Endothelial cell of umbilical vein (primary cell): Measurements from ENCODE around the gene OLFM1. TPM values are rescaled to one million over a fixed set of nuclear protein-coding genes. Genes with fewer than 3 reads are reported as not detected.

Experiments used
- BruUV-seq: library from RNA; stranded (reverse); fragments of 400-500 nt; replicated peaks from 2 replicates; lab custom pipeline; 2021; lab: Mats Ljungman, UMichigan
- CTCF ChIA-PET: fragments of 300-600, 350-600 bp; sonication (Branson Sonifier 250); formaldehyde crosslinking; loops from one replicate; lab custom pipeline; 2021; ENCODE audit warnings: antibody characterized with exemption, inconsistent platforms; lab: Charles Lee
- POLR2A ChIA-PET: fragments of 300-600, 350-600 bp; sonication (Branson Sonifier 250); formaldehyde crosslinking; loops from one replicate; lab custom pipeline; 2021; ENCODE audit warnings: antibody characterized with exemption, inconsistent platforms; lab: Charles Lee
- DNase-seq: peaks from one replicate; pipeline ENCODE4 v3.0.0-alpha.2; 2011; ENCODE audit warnings: low read depth, low spot score
- FAIRE-seq: peaks from 2 replicates; lab custom pipeline; 2011; peaks lifted over from hg19 to GRCh38; lab: Jason Lieb, UNC
- H2AFZ ChIP-seq: 2 replicates; pipeline ENCODE4 v1.6.0; 2012; ENCODE audit warnings: low read depth, low read length, control low read depth, inconsistent platforms
- H3K27ac ChIP-seq: 2 replicates; pipeline ENCODE4 v1.5.1; 2011; ENCODE audit warnings: low read depth, mild to moderate bottlenecking, control low read depth, low read length, moderate library complexity; ENCODE audit not compliant: insufficient read depth
- H3K27me3 ChIP-seq, 2 experiments: 2 replicates each; pipeline versions ENCODE4 v1.6.0 to v1.6.1; 2011; ENCODE audit warnings: low read length in 2 of 2, mixed read lengths in 1 of 2; ENCODE audit not compliant: control insufficient read depth in 2 of 2, insufficient read depth in 2 of 2
- H3K36me3 ChIP-seq, 2 experiments: 2 replicates in 1 of 2; 3 replicates in 1 of 2; pipeline ENCODE4 v1.5.1; 2011; ENCODE audit warnings: low read length in 2 of 2, mild to moderate bottlenecking in 1 of 2, moderate library complexity in 1 of 2; ENCODE audit not compliant: control insufficient read depth in 2 of 2, insufficient read depth in 2 of 2; ENCODE audit errors: extremely low read depth in 1 of 2
- H3K4me1 ChIP-seq: 3 replicates; pipeline ENCODE4 v1.5.1; 2011; ENCODE audit warnings: mild to moderate bottlenecking, low read length; ENCODE audit not compliant: control insufficient read depth, insufficient read depth; ENCODE audit errors: extremely low read depth
- H3K4me2 ChIP-seq: 2 replicates; pipeline ENCODE4 v1.6.1; 2011; ENCODE audit warnings: low read length, control low read depth, mixed read lengths; ENCODE audit not compliant: insufficient read depth
- H3K4me3 ChIP-seq, 3 experiments: fragments of 200-600 bp in 1 of 3; sonication (generic), shearing (Covaris generic) in 1 of 3; replicated peaks in 1 of 3; 2 replicates each; pipeline ENCODE4 v1.5.1; 2011 to 2016; ENCODE audit warnings: control low read depth in 3 of 3, low read length in 3 of 3, mild to moderate bottlenecking in 2 of 3, inconsistent platforms in 1 of 3, low read depth in 1 of 3, moderate library complexity in 1 of 3; ENCODE audit not compliant: insufficient read depth in 1 of 3
- H3K79me2 ChIP-seq: 2 replicates; pipeline ENCODE4 v1.6.0; 2012; ENCODE audit warnings: low read length, inconsistent platforms; ENCODE audit not compliant: control insufficient read depth, insufficient read depth
- H3K9ac ChIP-seq: replicated peaks from 2 replicates; pipeline ENCODE3; 2011; ENCODE audit warnings: low read length, control low read depth; ENCODE audit not compliant: insufficient read depth; ENCODE audit errors: extremely low read depth
- H3K9me1 ChIP-seq: replicated peaks from 3 replicates; pipeline ENCODE4 v1.6.0; 2011; ENCODE audit warnings: mild to moderate bottlenecking, low read length; ENCODE audit not compliant: control insufficient read depth, insufficient read depth; ENCODE audit errors: extremely low read depth
- H3K9me3 ChIP-seq: replicated peaks from 2 replicates; pipeline ENCODE4 v1.5.1; 2012; ENCODE audit warnings: low read length, inconsistent platforms; ENCODE audit not compliant: control insufficient read depth, insufficient read depth
- H4K20me1 ChIP-seq: replicated peaks from 2 replicates; pipeline ENCODE3; 2011; ENCODE audit warnings: mild to moderate bottlenecking, low read length; ENCODE audit not compliant: control insufficient read depth, insufficient read depth; ENCODE audit errors: extremely low read depth
- EZH2 ChIP-seq: IDR thresholded peaks from 2 replicates; pipeline ENCODE4 v1.6.1; 2012; ENCODE audit warnings: borderline replicate concordance, low read depth, mild to moderate bottlenecking, moderate library complexity, low read length, inconsistent platforms; ENCODE audit not compliant: severe bottlenecking
- FOS ChIP-seq: IDR thresholded peaks from 2 replicates; pipeline ENCODE4 v1.6.1; 2011; ENCODE audit warnings: mild to moderate bottlenecking, low read length, moderate library complexity, borderline replicate concordance; ENCODE audit not compliant: insufficient read depth
- GATA2 ChIP-seq: IDR thresholded peaks from 2 replicates; pipeline ENCODE4 v1.7.0; 2011; ENCODE audit warnings: low read depth, mild to moderate bottlenecking, moderate library complexity, mixed read lengths, low read length; ENCODE audit not compliant: insufficient read length, insufficient read depth
- JUN ChIP-seq: IDR thresholded peaks from 2 replicates; pipeline ENCODE4 v1.6.1; 2011; ENCODE audit warnings: borderline replicate concordance, low read depth; ENCODE audit not compliant: insufficient read length, insufficient read depth
- MYC ChIP-seq: IDR thresholded peaks from one replicate; pipeline ENCODE4 v1.6.1; 2011; ENCODE audit warnings: mild to moderate bottlenecking, low read depth, low read length
- POLR2A ChIP-seq: IDR thresholded peaks from 2 replicates; pipeline ENCODE4 v1.6.1; 2012; ENCODE audit warnings: low read depth, mild to moderate bottlenecking, control low read depth, low read length
- POLR2AphosphoS5 ChIP-seq: IDR thresholded peaks from 2 replicates; pipeline ENCODE4 v1.6.1; 2012; ENCODE audit warnings: low read depth, mild to moderate bottlenecking, control low read depth, low read length, moderate library complexity; ENCODE audit not compliant: insufficient read depth
- dilution Hi-C: fragments of 300-500 bp; cut with MboI; formaldehyde crosslinking; loops from one replicate; pipeline ENCODE4 v1.15.0; 2019; ENCODE audit warnings: low sequenced_read_pairs; ENCODE audit not compliant: extremely low pct_ligation_motif_present
- intact Hi-C: fragments of 100-400 bp; cut with micrococcal nuclease; formaldehyde crosslinking; loops from one replicate; pipeline ENCODE4 v1.10.0; 2022
- polyA plus RNA-seq, 4 experiments: library from polyadenylated mRNA; depleted of rRNA in 3 of 4; stranded (reverse) in 3 of 4; unstranded in 1 of 4; fragments of >200 nt; gene quantifications; 2 replicates each; pipeline versions ENCODE4 v1.2.1 to v1.2.3, GENCODE V29; 2011 to 2012; ENCODE audit warnings: missing spikeins in 1 of 4
- total RNA-seq: library from RNA; stranded (reverse); gene quantifications from 2 replicates; pipeline ENCODE4 v1.2.3, GENCODE V29; 2021
- TF ChIP-seq, protein P1 (sequence below), 2 donors: IDR thresholded peaks; 1 replicate in 1 of 2; 2 replicates in 1 of 2; pipeline ENCODE4 v1.5.1; 2011; ENCODE audit warnings: low read length in 2 of 2, mild to moderate bottlenecking in 2 of 2, moderate library complexity in 2 of 2, control low read depth in 1 of 2, inconsistent platforms in 1 of 2, low read depth in 1 of 2; ENCODE audit not compliant: insufficient read depth in 1 of 2; ENCODE audit errors: extremely low read depth in 1 of 2
- TF ChIP-seq, protein P2 (sequence below): IDR thresholded peaks from 2 replicates; pipeline ENCODE4 v1.6.1; 2011; ENCODE audit not compliant: insufficient read depth, insufficient read length

Gene OLFM1
- total and polyA plus RNA-seq, 2 donors (not counting 3 experiments of a cell fraction or from before 2014, with no cell fraction given): 0.07 to 0.95 TPM

DNA sequence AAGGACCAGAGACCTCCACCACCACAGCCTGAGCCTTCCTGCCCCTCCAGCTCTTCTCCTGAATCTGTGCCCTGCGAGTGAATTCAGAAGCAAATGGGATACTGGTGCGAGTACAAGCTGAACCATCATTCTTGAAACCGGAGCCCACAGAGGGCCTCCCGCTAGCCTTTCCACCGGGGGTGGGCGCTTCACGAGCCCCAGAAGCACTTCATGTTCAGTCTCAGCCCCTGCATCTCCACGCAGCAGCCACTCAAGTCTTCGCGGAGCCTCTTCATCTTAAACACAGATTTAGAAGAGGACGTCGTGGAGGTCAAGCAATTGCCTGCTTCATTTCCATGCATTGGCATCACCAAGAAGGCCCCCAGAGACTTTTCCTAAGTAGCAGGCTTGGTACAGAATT lies 26.0 kb upstream of the OLFM1 start:
- TF ChIP-seq FOS: no peak
- TF ChIP-seq, protein P1, sequence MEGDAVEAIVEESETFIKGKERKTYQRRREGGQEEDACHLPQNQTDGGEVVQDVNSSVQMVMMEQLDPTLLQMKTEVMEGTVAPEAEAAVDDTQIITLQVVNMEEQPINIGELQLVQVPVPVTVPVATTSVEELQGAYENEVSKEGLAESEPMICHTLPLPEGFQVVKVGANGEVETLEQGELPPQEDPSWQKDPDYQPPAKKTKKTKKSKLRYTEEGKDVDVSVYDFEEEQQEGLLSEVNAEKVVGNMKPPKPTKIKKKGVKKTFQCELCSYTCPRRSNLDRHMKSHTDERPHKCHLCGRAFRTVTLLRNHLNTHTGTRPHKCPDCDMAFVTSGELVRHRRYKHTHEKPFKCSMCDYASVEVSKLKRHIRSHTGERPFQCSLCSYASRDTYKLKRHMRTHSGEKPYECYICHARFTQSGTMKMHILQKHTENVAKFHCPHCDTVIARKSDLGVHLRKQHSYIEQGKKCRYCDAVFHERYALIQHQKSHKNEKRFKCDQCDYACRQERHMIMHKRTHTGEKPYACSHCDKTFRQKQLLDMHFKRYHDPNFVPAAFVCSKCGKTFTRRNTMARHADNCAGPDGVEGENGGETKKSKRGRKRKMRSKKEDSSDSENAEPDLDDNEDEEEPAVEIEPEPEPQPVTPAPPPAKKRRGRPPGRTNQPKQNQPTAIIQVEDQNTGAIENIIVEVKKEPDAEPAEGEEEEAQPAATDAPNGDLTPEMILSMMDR (IDR thresholded peaks at IDR 0.05; ENCODE audit: extremely low read depth in 1 of 2, insufficient read depth in 1 of 2, low read depth in 1 of 2, low read length in 2 of 2): no peak
- no peak for TF ChIP-seq EZH2
- TF ChIP-seq, protein P2, sequence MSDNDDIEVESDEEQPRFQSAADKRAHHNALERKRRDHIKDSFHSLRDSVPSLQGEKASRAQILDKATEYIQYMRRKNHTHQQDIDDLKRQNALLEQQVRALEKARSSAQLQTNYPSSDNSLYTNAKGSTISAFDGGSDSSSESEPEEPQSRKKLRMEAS: no peak
- no peak for TF ChIP-seq POLR2A
- TF ChIP-seq JUN: no peak
- no peak for TF ChIP-seq GATA2
- TF ChIP-seq MYC: no peak
- TF ChIP-seq POLR2AphosphoS5: no peak
- dilution Hi-C loops (no loop called here), intact Hi-C loops (no loop called here)
- Histone ChIP-seq H3K27ac (no peak overlapping the region), H3K9me3 (no peaks in the 10 kb centered on the region), H3K27me3 (peaks cover 0 to 2% of the 10 kb centered on the region in 2 experiments), H4K20me1 (no peaks in the 10 kb centered on the region), H2AFZ (no peak overlapping the region), H3K4me3 (no peak overlapping the region), H3K4me1 (no peaks in the 10 kb centered on the region), H3K9ac (no peak overlapping the region), H3K36me3 (no peaks in the 10 kb centered on the region), H3K79me2 (no peaks in the 10 kb centered on the region), H3K4me2 (no peak overlapping the region), H3K9me1 (no peaks in the 10 kb centered on the region)
- ChIA-PET POLR2A (no interaction called here), CTCF (no interaction called here)
- FAIRE-seq: no peak
- DNase-seq: no peak
- no TSS peak for BruUV-seq
